HG03064 (cell line): ENCODE data around the gene ZSCAN16.
"Not testable (repeated sequence)": the region's sequence is repeated elsewhere in the genome, so short reads cannot be mapped to it uniquely, and the experiment has no call there.

Source experiments
- ATAC-seq: cut with Tn5 transposase; IDR thresholded peaks from one replicate; pipeline ENCODE4 v1.9.1; 2021; ENCODE audit warnings: low read depth; ENCODE audit not compliant: unreplicated experiment

Gene ZSCAN16

DNA sequence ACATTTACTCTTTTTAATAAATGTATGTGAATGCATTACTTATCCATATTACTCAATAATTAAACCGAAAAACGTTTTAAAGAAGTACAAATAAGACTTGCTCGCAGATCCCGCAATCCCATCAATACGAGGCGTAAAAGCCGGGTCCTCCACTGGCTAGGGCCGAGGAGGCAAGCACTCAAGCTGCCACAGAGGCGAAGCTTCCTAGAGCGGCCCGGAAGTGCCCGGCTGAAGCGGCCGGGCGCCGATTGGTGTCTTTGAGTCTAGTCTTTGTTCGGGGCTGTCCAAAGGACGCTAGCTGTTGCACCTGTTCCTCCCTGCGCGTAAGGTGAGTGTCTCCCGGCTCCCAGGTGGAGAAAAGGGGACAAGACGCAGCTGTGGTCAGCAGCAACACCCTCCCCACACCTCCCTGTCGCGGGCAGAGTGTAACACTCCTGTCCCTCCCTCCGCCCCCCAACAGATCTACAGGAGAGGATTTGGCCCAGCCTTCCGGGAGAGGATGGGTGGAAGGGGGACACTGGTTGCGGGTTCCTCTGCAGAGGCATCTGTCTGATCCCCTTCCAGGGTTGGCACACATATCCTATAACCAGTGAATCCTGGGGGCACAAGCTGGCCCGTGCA, at the start of gene ZSCAN16:
Gene ZSCAN16 (plus strand): TSS at position 260 of the 621 bp plus-strand sequence. CDS start 835 bp downstream, outside the sequence.
- peak; percentile 96 for ATAC-seq

DNA sequence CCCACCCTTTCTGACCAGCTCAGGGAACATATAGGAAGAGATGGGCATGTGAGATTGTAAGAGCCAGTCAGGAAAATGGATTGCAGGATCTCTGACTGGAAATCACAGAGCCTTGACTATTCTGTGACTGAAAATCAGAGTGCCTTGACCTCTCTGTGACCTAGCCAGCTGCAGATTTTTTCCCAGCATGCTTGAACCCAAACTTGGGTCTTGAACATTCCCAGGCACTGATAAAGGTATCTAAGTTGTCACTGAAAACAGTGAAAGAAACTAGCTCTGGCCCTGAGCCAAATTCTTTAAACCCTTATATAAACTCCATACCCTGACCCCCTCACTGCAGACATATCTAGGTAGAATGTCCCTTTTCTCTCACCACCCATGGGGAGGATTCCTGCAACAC, 46.4 kb upstream of the ZSCAN16 start:
- no peak for ATAC-seq

DNA sequence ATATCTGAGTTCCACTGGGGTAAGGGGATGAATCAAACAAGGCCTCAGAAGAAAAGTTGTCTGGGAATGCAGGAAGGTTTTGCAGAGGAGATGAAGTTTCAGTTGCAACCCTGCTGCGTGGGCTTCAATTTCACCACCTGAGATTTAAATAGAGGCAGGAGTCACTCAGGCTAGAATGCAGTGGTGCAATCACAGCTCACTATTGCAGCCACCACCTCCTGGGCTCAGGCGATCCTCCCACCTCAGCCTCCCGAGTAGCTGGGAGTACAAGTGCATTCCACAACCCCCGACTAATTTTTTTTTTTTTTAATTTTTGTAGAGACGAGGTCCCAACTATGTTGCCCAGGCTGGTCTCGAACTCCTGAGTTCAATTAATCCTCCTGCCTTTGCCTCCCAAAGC, 45.6 kb upstream of the ZSCAN16 start:
- ATAC-seq, result no peak

DNA sequence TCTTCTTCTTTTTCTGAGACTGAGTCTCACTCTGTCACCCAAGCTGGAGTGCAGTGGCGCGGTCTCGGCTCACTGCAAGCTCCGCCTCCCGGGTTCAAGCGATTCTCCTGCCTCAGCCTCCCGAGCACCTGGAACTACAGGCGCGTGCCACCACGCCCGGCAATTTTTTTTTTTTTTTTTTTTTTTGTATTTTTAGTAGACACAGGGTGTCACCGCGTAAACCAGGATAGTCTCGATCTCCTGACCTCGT, 44.1 kb upstream of the ZSCAN16 start, which contains the start of gene ZNF165:
Gene ZNF165 (plus strand): TSS at position 188 of the 250 bp plus-strand sequence. CDS start 4,913 bp downstream, outside the sequence.
- not testable (repeated sequence) for ATAC-seq

DNA sequence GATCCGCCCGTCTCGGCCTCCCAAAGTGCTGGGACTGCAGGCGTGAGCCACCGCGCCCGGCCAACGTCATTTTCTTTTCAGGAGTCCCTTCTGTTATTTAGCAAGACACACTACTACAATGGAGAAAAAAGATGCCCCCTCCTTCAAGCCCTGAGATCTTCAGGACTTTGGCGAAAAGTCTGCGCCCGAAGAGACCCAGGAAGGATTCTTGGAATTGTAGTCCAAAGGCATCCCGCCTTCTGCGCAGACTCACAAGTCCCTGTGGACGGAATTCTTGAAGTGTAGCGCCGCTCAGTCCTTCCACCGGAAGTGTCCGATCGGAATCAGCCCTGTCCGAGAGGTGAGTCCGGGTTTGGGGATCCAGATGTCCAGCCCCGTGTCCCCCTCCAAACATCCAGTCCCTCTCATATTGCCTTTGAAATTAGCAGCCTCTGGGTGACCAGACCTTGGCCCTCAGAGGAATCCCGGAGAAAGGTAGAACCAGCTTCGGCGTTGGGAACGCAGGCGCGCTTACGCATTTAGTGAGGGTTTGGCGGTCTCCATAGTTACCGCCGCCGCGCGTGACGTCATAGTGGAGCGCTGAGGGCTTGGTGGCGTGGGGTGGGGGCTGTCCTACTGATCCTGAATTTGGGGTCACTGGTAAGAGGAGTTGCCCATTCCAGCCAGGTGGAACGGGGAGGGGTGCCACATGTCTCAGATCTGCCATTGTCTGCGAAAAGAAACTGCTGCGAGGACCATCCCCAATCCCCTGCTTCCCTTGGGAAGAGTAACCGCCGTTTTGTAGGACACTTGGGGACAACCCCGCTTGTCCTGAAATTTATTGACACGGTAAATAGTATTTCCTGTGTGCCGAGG, 43.6 kb upstream of the ZSCAN16 start:
- ATAC-seq, result peak; percentile 70

DNA sequence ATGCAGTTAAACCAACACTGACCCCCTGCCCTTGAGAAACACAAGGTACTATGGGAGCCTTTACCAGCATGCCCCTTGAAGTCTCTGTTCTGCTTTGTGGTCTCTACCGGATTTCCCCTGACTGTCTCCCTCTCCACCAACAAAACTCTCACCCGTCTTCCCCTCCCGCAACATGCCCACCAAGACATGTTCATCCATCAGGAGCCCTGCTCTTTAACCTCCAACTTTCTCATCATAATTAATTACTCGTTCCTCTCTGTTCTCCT, 43.0 kb upstream of the ZSCAN16 start:
- peak; percentile 47 for ATAC-seq

DNA sequence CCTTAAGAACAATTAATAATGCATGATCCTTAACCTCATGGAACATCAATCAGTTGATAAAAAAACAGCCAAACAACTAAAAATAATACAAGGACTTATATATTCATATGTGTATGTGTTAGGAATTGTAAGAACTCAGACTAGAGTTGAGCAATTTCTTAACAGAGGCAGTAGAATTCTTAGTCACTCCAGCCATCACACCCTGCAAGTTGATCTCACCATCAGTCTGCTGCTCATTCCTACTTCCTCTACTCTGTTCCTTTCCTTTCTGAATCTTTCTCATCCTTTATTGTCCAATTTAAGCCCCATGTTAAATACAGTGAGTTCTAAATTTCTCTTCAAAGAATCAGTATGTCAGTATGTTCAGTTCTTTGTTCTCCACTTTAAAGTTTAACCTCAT, 41.5 kb upstream of the ZSCAN16 start:
- no peak for ATAC-seq

DNA sequence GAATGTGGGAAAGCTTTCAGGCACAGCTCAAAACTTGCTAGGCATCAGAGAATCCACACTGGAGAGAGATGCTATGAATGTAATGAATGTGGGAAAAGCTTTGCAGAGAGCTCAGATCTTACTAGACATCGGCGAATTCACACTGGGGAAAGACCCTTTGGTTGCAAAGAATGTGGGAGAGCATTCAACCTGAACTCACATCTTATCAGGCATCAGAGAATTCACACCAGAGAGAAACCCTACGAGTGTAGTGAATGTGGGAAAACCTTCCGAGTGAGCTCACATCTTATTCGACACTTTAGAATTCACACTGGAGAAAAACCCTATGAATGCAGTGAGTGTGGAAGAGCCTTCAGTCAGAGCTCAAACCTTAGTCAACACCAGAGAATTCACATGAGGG, 35.4 kb upstream of the ZSCAN16 start:
- no peak for ATAC-seq

DNA sequence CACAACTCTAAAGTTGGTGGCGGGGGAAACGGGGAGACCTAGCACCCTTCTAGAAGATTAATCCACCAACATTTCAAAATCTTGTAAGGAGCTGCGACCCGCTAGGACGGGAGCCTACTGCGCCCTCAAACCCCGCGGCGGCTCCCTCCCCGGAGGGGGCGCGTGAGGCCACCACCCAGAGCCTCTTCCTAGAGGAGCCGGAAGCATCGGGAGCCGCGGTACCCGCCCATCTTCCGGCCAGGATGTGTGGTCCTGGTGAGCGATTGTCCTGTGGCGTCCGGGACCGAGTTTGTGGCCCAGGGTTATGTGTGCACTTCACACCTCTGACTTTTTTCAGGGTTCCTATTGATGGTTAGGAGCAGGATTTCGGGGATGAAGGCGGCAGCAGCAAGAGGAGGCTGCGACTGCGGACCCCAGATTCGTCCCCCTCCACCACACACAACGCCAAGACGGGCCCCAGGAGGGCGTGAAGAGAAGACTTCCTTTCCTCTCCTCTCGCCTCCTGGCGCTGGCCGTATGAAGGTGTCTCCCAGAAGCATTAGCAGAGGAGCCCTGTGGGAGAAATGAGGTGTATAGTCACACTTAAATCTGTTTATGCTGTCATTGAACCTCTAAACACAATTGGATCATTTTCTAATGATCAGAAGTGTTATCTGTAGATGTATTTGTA, 33.4 kb upstream of the ZSCAN16 start:
- no peak for ATAC-seq

DNA sequence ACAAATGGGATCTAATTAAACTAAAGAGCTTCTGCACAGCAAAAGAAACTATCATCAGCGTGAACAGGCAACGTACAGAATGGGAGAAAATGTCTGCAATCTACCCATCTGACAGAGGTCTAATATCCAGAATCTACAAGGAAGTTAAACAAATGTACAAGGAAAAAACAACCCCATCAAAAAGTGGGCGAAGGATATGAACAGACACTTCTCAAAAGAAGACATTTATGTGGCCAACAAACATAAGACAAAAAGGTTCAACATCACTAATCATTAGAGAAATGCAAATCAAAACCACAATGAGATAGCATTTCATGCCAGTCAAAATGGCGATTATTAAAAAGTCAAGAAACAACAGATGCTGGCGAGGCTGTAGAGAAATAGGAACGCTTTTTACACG, 22.2 kb upstream of the ZSCAN16 start:
- not testable (repeated sequence) for ATAC-seq

DNA sequence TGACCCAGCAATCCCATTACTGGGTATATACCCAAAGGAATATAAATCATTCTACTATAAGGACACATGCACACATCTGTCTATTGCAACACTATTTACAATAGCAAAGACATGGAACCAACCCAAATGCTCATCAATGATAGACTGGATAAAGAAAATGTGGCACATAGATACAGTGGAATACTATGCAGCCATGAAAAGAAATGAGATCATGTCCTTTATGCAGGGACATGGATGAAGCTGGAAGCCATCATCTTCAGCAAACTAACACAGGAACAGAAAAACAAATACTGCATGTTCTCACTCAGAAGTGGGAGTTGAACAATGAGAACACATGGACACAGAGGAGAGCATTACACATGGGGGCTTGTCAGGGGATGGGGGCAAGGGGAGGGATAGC, 21.7 kb upstream of the ZSCAN16 start:
- not testable (repeated sequence) for ATAC-seq

DNA sequence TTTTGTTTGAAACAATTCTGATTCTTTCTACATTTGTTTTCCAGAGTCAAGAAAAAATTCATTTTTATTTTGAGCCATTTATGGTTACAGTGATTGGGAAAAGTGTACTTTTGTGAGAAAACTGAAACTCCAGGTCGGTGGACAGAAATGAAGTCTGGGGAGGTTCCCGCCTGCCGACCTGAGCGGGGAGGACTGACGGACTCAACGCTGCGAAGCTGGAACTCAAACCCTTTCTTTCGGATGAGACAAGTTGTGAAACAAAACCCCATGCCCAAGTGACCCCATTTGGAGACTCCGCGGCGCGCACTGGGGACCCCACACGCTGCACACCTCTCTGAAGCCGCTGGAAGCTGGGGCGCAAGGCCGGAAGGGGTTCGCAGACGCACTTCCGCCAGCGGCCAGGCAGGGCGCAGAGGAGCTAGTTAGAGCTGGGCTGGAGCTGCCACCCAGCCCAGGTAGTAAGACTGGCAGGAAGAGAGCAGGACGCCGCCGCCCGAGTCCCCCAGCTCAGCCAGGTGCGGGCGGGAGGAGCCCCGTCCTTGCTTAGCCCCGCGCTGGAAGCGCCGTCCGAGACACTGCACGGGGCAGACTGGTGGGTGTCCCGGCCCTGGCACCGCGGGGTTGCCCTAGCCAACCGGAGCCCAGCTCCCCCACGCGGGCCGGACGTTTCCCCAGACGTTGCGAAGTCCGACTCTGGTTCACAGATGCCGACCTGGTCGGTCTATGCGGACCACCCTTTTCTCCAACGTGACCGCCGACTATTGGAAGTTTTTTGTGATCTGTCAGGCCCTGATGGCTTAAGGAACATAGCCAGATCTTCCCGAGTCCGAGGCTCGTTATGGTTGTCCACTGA, 19.8 kb upstream of the ZSCAN16 start:
- ATAC-seq, result peak; percentile 96

DNA sequence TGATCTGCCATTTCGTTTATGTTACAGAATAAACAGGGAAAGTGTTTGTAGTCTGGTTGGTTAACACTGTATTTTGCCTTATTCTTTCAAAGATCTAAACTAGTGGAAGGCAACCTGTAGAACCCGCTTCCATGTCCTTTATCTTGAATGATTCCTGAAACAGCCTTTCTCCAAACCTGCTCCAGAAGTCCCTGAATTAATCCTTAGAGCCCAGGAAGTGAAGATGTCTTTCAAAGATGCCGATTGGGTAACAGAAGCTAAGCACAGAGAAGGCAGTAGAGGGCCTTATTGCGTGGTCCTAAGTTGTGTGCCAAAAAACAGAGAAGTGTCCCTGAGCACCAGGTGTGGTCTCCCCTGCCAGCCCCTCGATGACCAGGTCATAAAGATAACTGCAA, 19.2 kb upstream of the ZSCAN16 start:
- no peak for ATAC-seq

DNA sequence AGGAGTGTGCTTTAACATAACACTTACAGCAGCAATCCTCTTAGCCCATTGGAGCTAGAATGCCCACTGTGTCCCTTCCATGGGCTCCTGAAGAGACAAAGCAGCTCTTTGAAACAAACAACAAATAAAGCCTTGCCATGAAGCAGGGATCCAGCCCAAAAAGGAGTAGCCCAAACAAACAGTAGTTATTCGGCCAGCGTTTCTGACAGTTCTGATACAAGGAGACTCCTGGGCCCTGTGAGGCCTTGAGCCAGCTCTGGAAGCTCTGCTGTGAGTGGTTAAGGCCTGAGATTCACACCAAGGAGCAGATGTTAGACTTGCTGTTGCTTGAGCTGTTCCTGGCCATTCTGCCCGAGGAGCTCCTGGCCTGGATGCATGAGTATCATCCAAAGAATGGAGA, 16.9 kb upstream of the ZSCAN16 start:
- ATAC-seq, result no peak

DNA sequence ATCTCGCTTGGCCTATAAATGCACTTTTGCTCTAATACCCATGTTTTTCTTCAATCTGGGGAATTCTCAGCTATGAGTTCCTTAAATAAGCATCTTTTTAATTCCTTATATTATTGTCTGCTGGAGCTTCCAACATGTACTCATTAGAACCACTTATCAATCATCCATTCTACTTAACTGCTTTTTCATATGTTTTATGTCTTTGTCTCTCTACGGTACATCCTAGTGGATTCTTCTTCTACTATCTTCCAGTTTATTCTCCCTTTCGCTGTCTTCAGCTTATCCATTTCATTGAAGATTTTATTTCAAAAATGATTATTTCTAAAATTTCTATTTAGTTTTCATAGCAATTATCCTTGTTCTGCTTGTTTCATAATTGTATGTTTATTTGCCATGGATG, 12.4 kb upstream of the ZSCAN16 start:
- no peak for ATAC-seq

DNA sequence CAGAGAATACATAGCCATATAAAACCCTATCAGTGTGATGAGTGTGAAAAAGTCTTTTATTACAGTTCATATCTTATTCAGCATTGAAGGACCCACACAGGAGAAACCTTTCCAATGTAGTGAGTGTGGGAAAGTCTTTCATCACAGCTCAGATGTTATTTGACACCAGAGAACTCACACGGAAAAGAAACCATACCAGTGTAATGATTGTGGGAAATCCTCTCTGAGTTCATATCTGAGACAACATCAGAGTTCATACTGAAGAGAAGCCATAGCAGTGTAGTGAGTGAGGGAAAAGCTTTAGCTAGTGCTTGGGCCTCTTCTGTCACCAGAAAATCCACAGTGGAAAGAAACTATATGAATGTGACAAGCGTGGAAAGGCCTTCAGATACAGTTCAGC, 8.6 kb upstream of the ZSCAN16 start:
- ATAC-seq, result no peak

DNA sequence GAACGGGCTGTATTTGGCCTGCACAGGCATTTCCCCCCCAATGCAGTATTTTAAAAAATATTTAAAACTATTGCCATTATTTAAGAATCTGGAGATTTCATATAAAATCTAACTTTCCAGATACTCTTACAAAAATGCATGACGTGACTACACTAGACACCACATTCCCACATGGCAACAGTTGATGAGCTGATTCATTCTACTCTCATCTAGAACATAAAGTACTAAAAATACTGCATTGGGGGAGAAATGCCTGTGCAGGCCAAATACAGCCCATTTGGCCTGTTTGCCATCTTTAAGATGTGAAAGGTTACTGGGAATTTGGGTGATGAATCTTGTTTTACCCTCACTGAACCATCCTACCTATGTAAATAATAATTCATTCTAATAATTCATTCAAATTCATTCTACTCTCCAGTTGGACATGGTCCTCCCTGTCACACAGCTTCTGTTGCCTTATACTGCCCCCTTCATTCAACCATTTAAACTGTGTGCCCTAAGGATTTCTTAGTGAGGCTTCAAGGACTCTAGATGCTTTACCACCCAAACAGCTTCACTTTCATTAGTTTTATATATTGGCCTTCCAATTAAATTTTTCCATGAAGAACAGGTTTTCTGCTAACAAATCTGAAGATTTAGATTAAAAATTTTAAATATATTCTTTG, 6.9 kb upstream of the ZSCAN16 start:
- no peak for ATAC-seq

DNA sequence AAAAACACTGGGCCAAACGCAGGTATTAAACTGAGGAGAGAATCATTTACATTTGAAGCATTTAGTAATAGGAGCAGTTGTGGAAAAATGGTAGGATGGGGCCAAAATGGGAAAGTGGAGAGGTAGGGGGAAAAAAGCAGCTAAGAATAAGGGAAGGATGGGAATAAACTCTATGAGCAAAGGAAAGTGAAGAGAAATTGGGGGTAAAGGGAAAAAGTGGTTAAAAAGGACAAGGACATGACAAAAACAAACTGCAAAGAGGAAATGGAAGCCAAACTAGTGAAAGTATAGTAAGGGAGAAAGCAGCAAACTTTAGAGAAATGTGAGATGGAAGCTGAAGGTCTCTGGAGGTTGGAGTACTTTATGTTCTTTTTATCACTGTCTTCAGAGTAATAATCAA, 6.2 kb upstream of the ZSCAN16 start:
- no peak for ATAC-seq

DNA sequence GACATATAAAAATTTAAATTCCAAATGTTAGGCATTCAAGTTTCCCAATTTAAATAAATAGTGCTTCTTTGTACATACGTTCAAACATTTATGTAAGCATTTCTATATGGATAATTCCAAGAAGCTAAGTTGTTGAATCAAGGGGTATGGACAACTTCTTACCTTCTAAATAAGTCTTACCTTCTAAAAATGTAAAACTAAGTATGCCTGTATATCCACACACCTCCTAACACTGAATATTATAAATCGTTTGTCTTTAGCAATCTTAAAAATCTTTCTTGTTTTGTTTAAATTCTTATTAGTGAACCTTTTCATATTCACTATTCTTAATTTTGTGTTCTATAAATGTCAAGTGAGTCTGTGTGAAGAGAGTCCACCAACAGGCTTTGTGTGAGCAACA, 2.5 kb upstream of the ZSCAN16 start:
- no peak for ATAC-seq

DNA sequence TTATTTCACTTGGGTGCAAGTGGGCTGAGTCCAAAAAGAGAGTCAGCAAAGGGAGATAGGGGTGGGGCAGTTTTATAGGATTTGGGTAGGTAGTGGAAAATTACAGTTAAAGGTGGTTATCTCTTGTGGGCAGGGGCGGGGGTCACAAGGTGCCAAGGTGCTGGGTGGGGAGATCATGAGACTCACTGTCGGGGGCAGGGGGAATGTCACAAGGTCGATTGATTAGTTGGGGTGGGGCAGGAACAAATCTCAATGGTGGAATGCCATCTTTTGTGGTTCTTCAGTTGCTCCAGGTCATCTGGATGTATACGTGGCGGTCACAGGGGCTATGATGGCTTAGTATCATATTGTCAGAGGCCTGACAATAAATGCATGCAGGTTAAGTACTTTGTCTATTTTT, 2.1 kb upstream of the ZSCAN16 start:
- not testable (repeated sequence) for ATAC-seq

DNA sequence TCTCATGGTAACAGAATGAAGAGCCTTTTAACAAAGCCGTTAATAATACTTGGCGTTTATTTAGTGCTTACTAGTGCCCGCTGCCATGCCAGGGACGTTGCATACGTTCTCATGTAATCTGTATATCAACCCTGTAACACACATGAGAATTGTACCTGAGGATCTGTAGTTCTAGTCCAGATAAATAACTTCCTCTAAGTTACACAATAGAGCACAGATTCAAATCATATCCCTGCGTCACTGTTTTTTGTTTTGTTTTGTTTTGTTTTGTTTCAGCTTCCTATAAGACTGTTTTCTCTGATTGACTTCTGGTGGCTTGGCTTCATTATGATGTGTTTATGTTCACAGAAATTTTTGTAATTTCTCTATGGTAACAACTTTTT, 553 bp downstream of the ZSCAN16 start:
- peak; percentile 10 for ATAC-seq
